H1 (cell line): ENCODE results near the gene DRC7. TPM values are rescaled to one million over a fixed set of nuclear protein-coding genes. Genes with fewer than 3 reads are reported as not detected.

Experiments
- CTCF ChIA-PET: fragments of 300-600 bp; sonication (Branson Sonifier 250); formaldehyde crosslinking; loops from one replicate; lab custom pipeline; 2021; ENCODE audit not compliant: partially characterized antibody; lab: Charles Lee
- POLR2A ChIA-PET: fragments of 300-600 bp; sonication (Branson Sonifier 250); formaldehyde crosslinking; loops from one replicate; lab custom pipeline; 2021; ENCODE audit warnings: inconsistent platforms; ENCODE audit not compliant: partially characterized antibody; lab: Charles Lee
- DNase-seq, 2 experiments: peaks; one replicate each; pipeline versions ENCODE4 v3.0.0 to v3.0.0-alpha.2; 2010 to 2022; ENCODE audit warnings: low spot score in 2 of 2, low read depth in 1 of 2, mixed read lengths in 1 of 2
- FAIRE-seq: peaks from 2 replicates; lab custom pipeline; 2011; peaks lifted over from hg19 to GRCh38; lab: Jason Lieb, UNC
- H2AFZ ChIP-seq: 2 replicates; pipeline ENCODE4 v1.8.1; 2012; ENCODE audit warnings: low read length, inconsistent platforms
- H2AK5ac ChIP-seq: 2 replicates; pipeline ENCODE4 v1.6.1; 2013; ENCODE audit warnings: low read depth, low read length
- H2BK120ac ChIP-seq: replicated peaks from 2 replicates; pipeline ENCODE3; 2013; ENCODE audit warnings: low read depth, low read length, inconsistent platforms
- H2BK12ac ChIP-seq: 2 replicates; pipeline ENCODE4 v1.6.1; 2013; ENCODE audit warnings: low read depth, low read length
- H2BK15ac ChIP-seq: 2 replicates; pipeline ENCODE4 v1.6.1; 2013; ENCODE audit warnings: low read length
- H2BK20ac ChIP-seq: 2 replicates; pipeline ENCODE4 v1.6.1; 2013; ENCODE audit warnings: low read length
- H2BK5ac ChIP-seq: 2 replicates; pipeline ENCODE4 v1.6.1; 2013; ENCODE audit warnings: low read depth, low read length
- H3K14ac ChIP-seq: 2 replicates; pipeline ENCODE4 v1.6.1; 2013; ENCODE audit warnings: inconsistent platforms; ENCODE audit not compliant: insufficient read length
- H3K18ac ChIP-seq: 2 replicates; pipeline ENCODE4 v1.6.1; 2013; ENCODE audit warnings: low read length; ENCODE audit errors: extremely low read depth
- H3K23ac ChIP-seq: 2 replicates; pipeline ENCODE4 v1.6.1; 2013; ENCODE audit warnings: inconsistent platforms; ENCODE audit not compliant: insufficient read length
- H3K23me2 ChIP-seq: 2 replicates; pipeline ENCODE4 v1.6.1; 2013; ENCODE audit warnings: low read depth, low read length
- H3K27ac ChIP-seq: 2 replicates; pipeline ENCODE4 v1.6.1; 2011; ENCODE audit warnings: low read depth, low read length, inconsistent platforms
- H3K27me3 ChIP-seq, 4 experiments: replicated peaks in 1 of 4; 1 replicate in 1 of 4; 2 replicates in 3 of 4; pipeline versions ENCODE4 v1.6.1 to v1.8.1; 2011 to 2013; ENCODE audit warnings: low read length in 3 of 4, mild to moderate bottlenecking in 3 of 4, inconsistent platforms in 2 of 4, mixed read lengths in 2 of 4, moderate library complexity in 1 of 4; ENCODE audit not compliant: control insufficient read depth in 3 of 4, insufficient read depth in 3 of 4; ENCODE audit errors: extremely low read depth in 1 of 4
- H3K36me3 ChIP-seq, 4 experiments: 2 replicates each; pipeline versions ENCODE4 v1.6.1 to v1.8.1; 2011 to 2013; ENCODE audit warnings: mild to moderate bottlenecking in 4 of 4, low read length in 3 of 4, moderate library complexity in 2 of 4, control low read depth in 1 of 4, inconsistent platforms in 1 of 4; ENCODE audit not compliant: insufficient read depth in 4 of 4, control insufficient read depth in 2 of 4
- H3K4ac ChIP-seq: replicated peaks from 2 replicates; pipeline ENCODE3; 2013; ENCODE audit warnings: low read length, low read depth, mixed read lengths, inconsistent platforms; ENCODE audit not compliant: insufficient read length
- H3K4me1 ChIP-seq, 4 experiments: replicated peaks in 1 of 4; 1 replicate in 1 of 4; 2 replicates in 3 of 4; pipeline versions ENCODE4 v1.6.1 to v1.8.1; 2011 to 2013; ENCODE audit warnings: low read length in 3 of 4, inconsistent platforms in 2 of 4, mixed read lengths in 1 of 4; ENCODE audit not compliant: insufficient read depth in 4 of 4, control insufficient read depth in 3 of 4
- H3K4me2 ChIP-seq, 2 experiments: 2 replicates each; pipeline versions ENCODE4 v1.6.1 to v1.8.1; 2011 to 2013; ENCODE audit warnings: low read depth in 2 of 2, low read length in 2 of 2, control low read depth in 1 of 2, inconsistent platforms in 1 of 2, mild to moderate bottlenecking in 1 of 2; ENCODE audit not compliant: insufficient read depth in 1 of 2
- H3K4me3 ChIP-seq, 4 experiments: fragments of 200-600, 300-600 bp in 1 of 4; sonication (generic), shearing (Covaris generic), sonication (Bioruptor Twin) in 1 of 4; 2 replicates each; pipeline versions ENCODE4 v1.5.1 to v1.8.1; 2011 to 2016; ENCODE audit warnings: low read length in 4 of 4, low read depth in 3 of 4, control low read depth in 2 of 4, inconsistent platforms in 2 of 4, mild to moderate bottlenecking in 2 of 4, mixed read lengths in 1 of 4, moderate library complexity in 1 of 4; ENCODE audit not compliant: insufficient read depth in 2 of 4; ENCODE audit errors: extremely low read depth in 1 of 4
- H3K56ac ChIP-seq: replicated peaks from 2 replicates; pipeline ENCODE3; 2013; ENCODE audit warnings: low read depth, mild to moderate bottlenecking, mixed read lengths, low read length, inconsistent platforms; ENCODE audit not compliant: insufficient read length
- H3K79me1 ChIP-seq: 2 replicates; pipeline ENCODE4 v1.6.1; 2013; ENCODE audit warnings: low read depth, low read length, control low read depth
- H3K79me2 ChIP-seq, 2 experiments: 2 replicates each; pipeline versions ENCODE4 v1.6.1 to v1.8.1; 2012 to 2013; ENCODE audit warnings: low read length in 2 of 2, mild to moderate bottlenecking in 2 of 2, inconsistent platforms in 1 of 2; ENCODE audit not compliant: insufficient read depth in 2 of 2, control insufficient read depth in 1 of 2
- H3K9ac ChIP-seq, 4 experiments: replicated peaks in 1 of 4; 1 replicate in 1 of 4; 2 replicates in 3 of 4; pipeline versions ENCODE4 v1.6.1 to v1.8.1; 2011 to 2013; ENCODE audit warnings: low read depth in 3 of 4, low read length in 3 of 4, control low read depth in 2 of 4, mild to moderate bottlenecking in 2 of 4, moderate library complexity in 2 of 4, inconsistent platforms in 1 of 4; ENCODE audit errors: extremely low read depth in 1 of 4
- H3K9me3 ChIP-seq, 2 experiments: 2 replicates each; pipeline versions ENCODE4 v1.6.1 to v1.8.1; 2012 to 2013; ENCODE audit warnings: mild to moderate bottlenecking in 2 of 2, moderate library complexity in 2 of 2, control low read depth in 1 of 2, inconsistent platforms in 1 of 2, low read depth in 1 of 2, low read length in 1 of 2, mixed read lengths in 1 of 2; ENCODE audit not compliant: insufficient read depth in 2 of 2
- H4K20me1 ChIP-seq, 2 experiments: replicated peaks in 1 of 2; 2 replicates each; pipeline versions ENCODE3 to v1.8.1; 2011 to 2013; ENCODE audit warnings: inconsistent platforms in 2 of 2, low read length in 2 of 2, mild to moderate bottlenecking in 1 of 2; ENCODE audit not compliant: insufficient read depth in 2 of 2, control insufficient read depth in 1 of 2
- H4K5ac ChIP-seq: 2 replicates; pipeline ENCODE4 v1.6.1; 2013; ENCODE audit warnings: low read length, low read depth, mixed read lengths, inconsistent platforms; ENCODE audit not compliant: insufficient read length
- H4K8ac ChIP-seq: 2 replicates; pipeline ENCODE4 v1.8.0; 2013; ENCODE audit warnings: mild to moderate bottlenecking, moderate library complexity, low read length, inconsistent platforms; ENCODE audit not compliant: insufficient read depth; ENCODE audit errors: extremely low read depth
- H4K91ac ChIP-seq: replicated peaks from 2 replicates; pipeline ENCODE3; 2013; ENCODE audit warnings: low read length, mixed read lengths, inconsistent platforms; ENCODE audit not compliant: insufficient read length
- CBX8 ChIP-seq: fragments of 300-800, 300-1000 bp; sonication (generic); IDR thresholded peaks from 2 replicates; pipeline ENCODE4 v1.7.1; 2016; ENCODE audit warnings: low read depth, low read length, borderline replicate concordance
- POLR2A ChIP-seq, 2 experiments: IDR thresholded peaks; 1 replicate in 1 of 2; 2 replicates in 1 of 2; pipeline ENCODE4 v1.6.1; 2011; ENCODE audit warnings: low read depth in 2 of 2, low read length in 2 of 2, mild to moderate bottlenecking in 2 of 2; ENCODE audit errors: control extremely low read depth in 1 of 2
- WGBS, 2 experiments: shearing (Covaris generic) in 1 of 2; methylation state at CpG; one replicate each; pipeline versions ENCODE4 v1.1.6 to v1.1.7; 2013 to 2015; ENCODE audit warnings: low lambda C conversion rate in 2 of 2, mixed read lengths in 2 of 2, inconsistent platforms in 1 of 2, low coverage in 1 of 2, missing lambda C conversion rate in 1 of 2; ENCODE audit not compliant: insufficient replicate concordance in 2 of 2, insufficient coverage in 1 of 2, insufficient read length in 1 of 2; ENCODE audit errors: extremely low coverage in 1 of 2, missing lambda C conversion rate in 1 of 2; 5-methylcytosine and 5-hydroxymethylcytosine counted together
- polyA plus RNA-seq, 7 experiments: library from polyadenylated mRNA; depleted of rRNA in 3 of 7; stranded (reverse) in 5 of 7; unstranded in 2 of 7; fragments of >200 nt in 5 of 7; fragments of 200-250 nt in 2 of 7; gene quantifications; 1 replicate in 5 of 7; 2 replicates in 1 of 7; 4 replicates in 1 of 7; pipeline versions ENCODE4 v1.2.1 to v1.2.3, GENCODE V29; 2011 to 2013; ENCODE audit warnings: missing spikeins in 2 of 7, mixed read lengths in 2 of 7
- total RNA-seq: library from RNA; stranded (reverse); fragmentation: NEBNext Ultra II Directional; extraction: Animal tissue kit (Norgen Biotek cat#: 25700); gene quantifications from 2 replicates; pipeline ENCODE4 v1.2.1, GENCODE V29; 2021

Gene DRC7
- total and polyA plus RNA-seq, 2 of the 8 experiments (the other 6 are each of a cell fraction or from before 2014, with no cell fraction given): 0.14 TPM; not detected in 1

DNA sequence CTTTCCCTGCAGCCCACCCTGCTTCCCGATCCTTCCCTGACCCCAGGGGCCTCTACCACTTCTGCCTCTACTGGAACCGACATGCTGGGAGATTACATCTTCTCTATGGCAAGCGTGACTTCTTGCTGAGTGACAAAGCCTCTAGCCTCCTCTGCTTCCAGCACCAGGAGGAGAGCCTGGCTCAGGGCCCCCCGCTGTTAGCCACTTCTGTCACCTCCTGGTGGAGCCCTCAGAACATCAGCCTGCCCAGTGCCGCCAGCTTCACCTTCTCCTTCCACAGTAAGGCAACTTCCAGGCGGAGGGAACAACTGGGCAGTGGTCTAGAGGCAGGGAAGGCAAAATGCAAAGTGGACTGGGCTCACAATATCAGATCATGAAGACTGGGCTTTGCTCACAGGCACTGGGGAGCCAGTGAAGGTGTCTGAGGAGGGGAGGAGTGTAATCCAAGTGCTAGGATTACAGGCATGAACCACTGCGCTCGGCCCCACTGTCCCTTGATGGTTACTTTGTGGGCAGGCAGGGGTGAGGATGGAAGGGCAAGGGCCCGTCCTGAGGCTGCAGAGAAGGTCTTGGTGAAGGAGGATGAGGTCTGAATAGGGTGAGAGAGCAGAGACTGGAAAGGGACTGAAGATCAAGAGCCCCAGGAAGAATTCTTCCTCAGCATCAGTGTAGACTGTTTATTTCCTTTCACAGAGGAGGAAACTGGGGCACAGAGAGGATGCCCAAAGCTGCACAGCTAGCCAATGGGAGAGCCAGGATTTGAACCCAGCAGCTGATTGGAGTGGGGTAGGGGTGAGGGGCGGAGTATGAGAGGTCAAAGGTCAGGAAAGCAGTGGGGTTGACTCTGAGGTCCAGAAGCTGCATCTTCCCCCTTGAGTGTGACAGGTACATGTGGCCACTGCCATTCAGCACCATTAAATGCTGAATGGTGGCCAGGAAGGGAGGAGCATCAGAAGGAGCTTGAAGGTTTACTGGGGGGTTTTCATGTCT is 43.0 kb upstream of the DRC7 start:
- Histone ChIP-seq H3K9ac (no peak overlapping the region), H3K4me3 (no peak overlapping the region), H3K14ac (no peak overlapping the region), H3K79me1 (no peaks in the 10 kb centered on the region), H3K23ac (no peak overlapping the region), H3K18ac (no peak overlapping the region; the same call in 1 of the 2 replicates), H2BK20ac (no peak overlapping the region), H2AK5ac (no peak overlapping the region), H3K27me3 (0 out of 7 replicates have a peak, but pooled peaks cover 0 to 3% (median 0%) of the 10 kb centered on the region in 4 experiments), H3K4ac (no peak overlapping the region), H2BK5ac (no peak overlapping the region), H3K27ac (no peak overlapping the region), H3K36me3 (no peaks in the 10 kb centered on the region), H2BK15ac (no peak overlapping the region), H3K56ac (no peak overlapping the region), H2BK12ac (no peak overlapping the region), H3K79me2 (no peaks in the 10 kb centered on the region), H2BK120ac (no peak overlapping the region), H3K23me2 (no peaks in the 10 kb centered on the region; the same call in 1 of the 2 replicates), H4K20me1 (no peaks in the 10 kb centered on the region), H3K4me1 (peaks cover 0 to 3% (median 0%) of the 10 kb centered on the region in 4 experiments; a peak in 3 of 7 replicates), H3K4me2 (no peak overlapping the region), H4K91ac (no peak overlapping the region), H4K5ac (no peak overlapping the region), H4K8ac (peak overlapping the region; percentile 62), H2AFZ (no peak overlapping the region), H3K9me3 (no peaks in the 10 kb centered on the region)
- 89% methylated on average over 10 of the region's 10 CpGs; no CpG with 5 or more reads in 1 of the 2 experiments for WGBS, 2 experiments
- TF ChIP-seq POLR2A (IDR thresholded peaks at IDR 0.05; ENCODE audit: control extremely low read depth in 1 of 2, low read depth in 2 of 2, low read length in 2 of 2) (no peak), CBX8 (no peak)
- FAIRE-seq: no peak
- POLR2A ChIA-PET: interaction anchor here (0.9 to 1.6 kb wide), 3 partner anchors 8 to 85 kb away, joined by 3 to 4 read pairs (median 3); partner anchors contain the start of gene KATNB1
- DNase-seq: no peak
- CTCF ChIA-PET: interaction anchor here (0.6 to 6.5 kb wide), 11 partner anchors 12 to 836 kb away, joined by 3 to 111 read pairs (median 4); partner anchors contain the start of genes ADGRG1 and ADGRG3
